ENCODE results near the gene GNG13. TPM values are rescaled to one million over a fixed set of nuclear protein-coding genes. Genes with fewer than 3 reads are reported as not detected.

Gene GNG13
- total RNA-seq, 1 donor from 2014 or later: not detected

- Histone ChIP-seq H3K4me1 (ENCODE audit: insufficient read depth, low read length) (no peaks in the 10 kb centered on the region), H3K4me2 (ENCODE audit: low read length) (no peak overlapping the region), H3K4me3 (ENCODE audit: insufficient read depth, low read depth, low read length) (no peak overlapping the region), H3K9ac (ENCODE audit: low read length) (no peak overlapping the region), H3K9me3 (ENCODE audit: insufficient read depth, low read depth, low read length) (no peaks in the 10 kb centered on the region), H4K20me1 (ENCODE audit: insufficient read depth, low read length) (no peaks in the 10 kb centered on the region), H3K27me3 (ENCODE audit: insufficient read depth, low read length) (peaks cover 25% of the 10 kb centered on the region), H3K27ac (ENCODE audit: low read depth, low read length) (no peak overlapping the region), H3K79me2 (ENCODE audit: insufficient read depth, low read length) (no peaks in the 10 kb centered on the region), H2AFZ (ENCODE audit: low read depth, low read length) (no peak overlapping the region), H3K36me3 (ENCODE audit: insufficient read depth, low read length) (no peaks in the 10 kb centered on the region)
- TF ChIP-seq EZH2 (IDR thresholded peaks at IDR 0.05; ENCODE audit: insufficient read depth, low read length) (no peak), CTCF (IDR thresholded peaks at IDR 0.05; ENCODE audit: insufficient read depth, low read depth, low read length) (no peak)
- Mint-ChIP-seq H3K27ac (ENCODE audit: unreplicated experiment) (no peak overlapping the region), H3K4me3 (ENCODE audit: unreplicated experiment) (no peak overlapping the region), H3K9me3 (ENCODE audit: unreplicated experiment) (no peaks in the 10 kb centered on the region), H3K4me1 (ENCODE audit: low read depth, unreplicated experiment) (no peaks in the 10 kb centered on the region), H3K27me3 (ENCODE audit: low read depth, unreplicated experiment) (peaks cover 33% of the 10 kb centered on the region), H3K36me3 (ENCODE audit: low read depth, unreplicated experiment) (peaks cover 3% of the 10 kb centered on the region)
- FAIRE-seq (no peak), DNase-seq (ENCODE audit: low read depth) (no peak)
Measured at GRCh38 chr16:824194-824593, 23.7 kb upstream of the GNG13 start.

GRCh38 chr16:822909-823297 is 22.4 kb upstream of the GNG13 start:
- no peak for FAIRE-seq
- Histone ChIP-seq H3K27me3 (ENCODE audit: insufficient read depth, low read length) (peaks cover 32% of the 10 kb centered on the region), H3K4me3 (ENCODE audit: insufficient read depth, low read depth, low read length) (no peak overlapping the region), H3K9me3 (ENCODE audit: insufficient read depth, low read depth, low read length) (peaks cover 4% of the 10 kb centered on the region), H3K36me3 (ENCODE audit: insufficient read depth, low read length) (no peaks in the 10 kb centered on the region), H3K9ac (ENCODE audit: low read length) (no peak overlapping the region), H3K27ac (ENCODE audit: low read depth, low read length) (no peak overlapping the region), H3K4me1 (ENCODE audit: insufficient read depth, low read length) (no peaks in the 10 kb centered on the region), H2AFZ (ENCODE audit: low read depth, low read length) (no peak overlapping the region), H3K4me2 (ENCODE audit: low read length) (no peak overlapping the region), H3K79me2 (ENCODE audit: insufficient read depth, low read length) (no peaks in the 10 kb centered on the region), H4K20me1 (ENCODE audit: insufficient read depth, low read length) (no peaks in the 10 kb centered on the region)
- Mint-ChIP-seq H3K4me3 (ENCODE audit: unreplicated experiment) (no peak overlapping the region), H3K9me3 (ENCODE audit: unreplicated experiment) (no peaks in the 10 kb centered on the region), H3K27ac (ENCODE audit: unreplicated experiment) (no peak overlapping the region), H3K27me3 (ENCODE audit: low read depth, unreplicated experiment) (peaks cover 34% of the 10 kb centered on the region), H3K36me3 (ENCODE audit: low read depth, unreplicated experiment) (peaks cover 3% of the 10 kb centered on the region), H3K4me1 (ENCODE audit: low read depth, unreplicated experiment) (no peaks in the 10 kb centered on the region)
- TF ChIP-seq CTCF (IDR thresholded peaks at IDR 0.05; ENCODE audit: insufficient read depth, low read depth, low read length) (no peak), EZH2 (IDR thresholded peaks at IDR 0.05; ENCODE audit: insufficient read depth, low read length) (no peak)
- DNase-seq (ENCODE audit: low read depth): no peak

- Histone ChIP-seq H3K4me1 (ENCODE audit: insufficient read depth, low read length) (no peaks in the 10 kb centered on the region), H4K20me1 (ENCODE audit: insufficient read depth, low read length) (no peaks in the 10 kb centered on the region), H3K27ac (ENCODE audit: low read depth, low read length) (no peak overlapping the region), H3K9me3 (ENCODE audit: insufficient read depth, low read depth, low read length) (peaks cover 4% of the 10 kb centered on the region), H3K4me3 (ENCODE audit: insufficient read depth, low read depth, low read length) (no peak overlapping the region), H3K36me3 (ENCODE audit: insufficient read depth, low read length) (no peaks in the 10 kb centered on the region), H3K4me2 (ENCODE audit: low read length) (no peak overlapping the region), H3K79me2 (ENCODE audit: insufficient read depth, low read length) (no peaks in the 10 kb centered on the region), H2AFZ (ENCODE audit: low read depth, low read length) (no peak overlapping the region), H3K27me3 (ENCODE audit: insufficient read depth, low read length) (peaks cover 32% of the 10 kb centered on the region), H3K9ac (ENCODE audit: low read length) (no peak overlapping the region)
- FAIRE-seq: no peak
- no peak overlapping the region for H3K27ac Mint-ChIP-seq (ENCODE audit: unreplicated experiment)
- H3K36me3 Mint-ChIP-seq (ENCODE audit: low read depth, unreplicated experiment): peaks cover 3% of the 10 kb centered on the region
- DNase-seq (ENCODE audit: low read depth): no peak
- H3K9me3 Mint-ChIP-seq (ENCODE audit: unreplicated experiment): no peaks in the 10 kb centered on the region
- H3K4me1 Mint-ChIP-seq (ENCODE audit: low read depth, unreplicated experiment): no peaks in the 10 kb centered on the region
- H3K4me3 Mint-ChIP-seq (ENCODE audit: unreplicated experiment): no peak overlapping the region
- TF ChIP-seq EZH2 (IDR thresholded peaks at IDR 0.05; ENCODE audit: insufficient read depth, low read length) (no peak), CTCF (IDR thresholded peaks at IDR 0.05; ENCODE audit: insufficient read depth, low read depth, low read length) (no peak)
- H3K27me3 Mint-ChIP-seq (ENCODE audit: low read depth, unreplicated experiment): peaks cover 34% of the 10 kb centered on the region
Measured at GRCh38 chr16:822174-822908, 21.8 kb upstream of the GNG13 start.

Data from astrocyte (in vitro differentiated cells and primary cell).